GM19438 (cell line): ENCODE data around the gene KCNK4.

ENCODE experiments used
- ATAC-seq: cut with Tn5 transposase; IDR thresholded peaks from one replicate; pipeline ENCODE4 v1.9.1; 2021; ENCODE audit warnings: low read depth; ENCODE audit not compliant: unreplicated experiment

The KCNK4 gene

DNA sequence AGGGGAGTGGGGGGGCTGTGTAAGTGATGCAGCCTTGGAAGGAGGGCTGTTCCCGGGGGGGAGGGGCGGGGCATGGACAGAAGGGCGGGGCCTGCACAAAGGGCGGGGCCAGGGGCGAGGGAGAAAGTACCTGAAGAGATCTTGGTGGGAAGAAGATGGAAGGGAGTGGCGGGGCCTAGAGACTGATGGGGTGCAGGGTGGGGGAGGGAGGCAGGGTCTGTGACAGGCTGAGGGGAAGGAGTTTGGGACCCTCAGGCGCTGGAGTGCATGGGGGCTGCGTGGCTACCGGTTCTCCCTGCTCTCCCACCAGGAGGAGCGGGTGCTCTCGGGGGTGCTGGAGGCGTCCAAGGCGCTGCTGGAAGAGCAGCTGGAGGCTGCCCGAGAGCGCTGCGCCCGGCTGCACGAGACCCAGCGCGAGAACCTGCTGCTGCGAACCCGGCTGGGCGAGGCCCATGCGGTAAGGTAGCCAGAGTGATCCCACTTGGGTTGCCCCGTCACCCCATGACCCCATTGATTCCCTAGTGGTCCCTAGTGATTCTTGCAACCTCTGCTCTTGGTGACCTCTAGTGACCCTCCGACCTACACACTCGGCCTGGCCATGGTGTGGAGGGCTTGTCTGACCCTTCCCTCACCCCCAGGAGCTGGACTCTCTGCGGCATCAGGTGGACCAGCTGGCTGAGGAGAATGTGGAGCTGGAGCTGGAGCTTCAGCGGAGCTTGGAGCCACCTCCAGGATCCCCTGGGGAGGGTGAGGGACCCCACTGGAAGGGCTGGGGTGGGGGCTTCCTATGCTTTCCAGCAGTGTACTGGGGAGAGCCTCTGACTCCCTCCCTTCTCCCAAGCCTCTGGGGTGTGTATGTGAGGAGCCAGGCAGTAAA, 52.0 kb downstream of the KCNK4 start:
- ATAC-seq: no peak

GRCh38 chr11:64343767-64344559, 52.9 kb downstream of the KCNK4 start:
- ATAC-seq: no peak

DNA sequence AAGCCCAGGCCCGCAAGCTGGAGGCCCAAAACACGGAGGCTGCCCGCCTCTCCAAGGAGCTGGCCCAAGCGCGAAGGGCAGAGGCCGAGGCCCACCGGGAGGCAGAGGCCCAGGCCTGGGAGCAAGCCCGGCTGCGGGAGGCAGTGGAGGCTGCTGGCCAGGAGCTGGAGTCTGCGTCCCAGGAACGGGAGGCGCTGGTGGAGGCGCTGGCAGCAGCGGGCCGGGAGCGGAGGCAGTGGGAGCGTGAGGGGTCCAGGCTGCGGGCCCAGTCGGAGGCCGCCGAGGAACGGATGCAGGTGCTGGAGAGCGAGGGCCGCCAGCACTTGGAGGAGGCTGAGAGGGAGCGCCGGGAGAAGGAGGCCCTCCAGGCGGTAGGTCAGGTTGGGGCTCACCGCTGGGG, 53.7 kb downstream of the KCNK4 start:
- ATAC-seq: no peak

DNA sequence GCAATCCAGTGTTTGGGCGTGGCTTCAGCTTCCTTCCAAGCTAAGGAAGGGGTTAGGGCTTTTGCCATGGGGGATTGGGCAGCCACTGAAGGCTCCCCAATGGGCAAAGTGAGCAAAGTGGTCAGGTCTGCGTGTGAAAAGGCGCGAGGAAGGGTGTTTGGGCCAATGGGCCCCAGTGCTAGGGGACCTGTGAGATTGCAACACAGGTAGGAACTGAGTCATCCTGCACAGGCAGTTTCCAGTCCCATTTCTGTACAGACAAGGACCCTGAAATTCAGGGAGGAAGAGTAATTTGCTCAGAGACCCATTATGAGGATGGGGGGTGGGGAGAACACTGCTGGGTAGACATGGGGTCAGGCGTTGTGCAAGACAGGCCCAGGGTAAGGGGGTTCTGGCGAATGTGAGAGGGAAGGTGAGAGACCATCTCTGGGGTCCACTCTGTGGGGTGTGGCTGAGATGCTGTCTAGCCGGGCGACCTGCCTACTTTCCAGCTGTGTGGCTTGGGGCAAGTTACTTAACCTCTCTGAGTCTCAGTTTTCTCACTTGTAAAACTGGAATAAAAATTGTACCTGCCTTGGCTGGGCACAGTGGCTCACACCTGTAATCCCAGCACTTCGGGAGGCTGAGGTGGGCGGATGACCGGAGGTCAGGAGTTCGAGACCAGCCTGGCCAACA, 56.2 kb downstream of the KCNK4 start:
- no peak for ATAC-seq

GRCh38 chr11:64348383-64349024, 57.4 kb downstream of the KCNK4 start:
- ATAC-seq: no peak

GRCh38 chr11:64349025-64349387, 57.9 kb downstream of the KCNK4 start:
- ATAC-seq: no peak

- ATAC-seq: no peak
These were observed 58.3 kb downstream of the KCNK4 start for GRCh38 chr11:64349404-64349803.
